H1 (cell line): ENCODE results near the gene PRR19. TPM values are rescaled to one million over a fixed set of nuclear protein-coding genes. Genes with fewer than 3 reads are reported as not detected.
A peak's percentile ranks its signal among the peaks of the same experiment; 100 is the strongest.

Experiments
- CTCF ChIA-PET: fragments of 300-600 bp; sonication (Branson Sonifier 250); formaldehyde crosslinking; loops from one replicate; lab custom pipeline; 2021; ENCODE audit not compliant: partially characterized antibody; lab: Charles Lee
- POLR2A ChIA-PET: fragments of 300-600 bp; sonication (Branson Sonifier 250); formaldehyde crosslinking; loops from one replicate; lab custom pipeline; 2021; ENCODE audit warnings: inconsistent platforms; ENCODE audit not compliant: partially characterized antibody; lab: Charles Lee
- DNase-seq, 2 experiments: peaks; one replicate each; pipeline versions ENCODE4 v3.0.0 to v3.0.0-alpha.2; 2010 to 2022; ENCODE audit warnings: low spot score in 2 of 2, low read depth in 1 of 2, mixed read lengths in 1 of 2
- FAIRE-seq: peaks from 2 replicates; lab custom pipeline; 2011; peaks lifted over from hg19 to GRCh38; lab: Jason Lieb, UNC
- H2AFZ ChIP-seq: 2 replicates; pipeline ENCODE4 v1.8.1; 2012; ENCODE audit warnings: low read length, inconsistent platforms
- H2AK5ac ChIP-seq: 2 replicates; pipeline ENCODE4 v1.6.1; 2013; ENCODE audit warnings: low read depth, low read length
- H2BK120ac ChIP-seq: replicated peaks from 2 replicates; pipeline ENCODE3; 2013; ENCODE audit warnings: low read depth, low read length, inconsistent platforms
- H2BK12ac ChIP-seq: 2 replicates; pipeline ENCODE4 v1.6.1; 2013; ENCODE audit warnings: low read depth, low read length
- H2BK15ac ChIP-seq: 2 replicates; pipeline ENCODE4 v1.6.1; 2013; ENCODE audit warnings: low read length
- H2BK20ac ChIP-seq: 2 replicates; pipeline ENCODE4 v1.6.1; 2013; ENCODE audit warnings: low read length
- H2BK5ac ChIP-seq: 2 replicates; pipeline ENCODE4 v1.6.1; 2013; ENCODE audit warnings: low read depth, low read length
- H3K14ac ChIP-seq: 2 replicates; pipeline ENCODE4 v1.6.1; 2013; ENCODE audit warnings: inconsistent platforms; ENCODE audit not compliant: insufficient read length
- H3K18ac ChIP-seq: 2 replicates; pipeline ENCODE4 v1.6.1; 2013; ENCODE audit warnings: low read length; ENCODE audit errors: extremely low read depth
- H3K23ac ChIP-seq: 2 replicates; pipeline ENCODE4 v1.6.1; 2013; ENCODE audit warnings: inconsistent platforms; ENCODE audit not compliant: insufficient read length
- H3K23me2 ChIP-seq: 2 replicates; pipeline ENCODE4 v1.6.1; 2013; ENCODE audit warnings: low read depth, low read length
- H3K27ac ChIP-seq: 2 replicates; pipeline ENCODE4 v1.6.1; 2011; ENCODE audit warnings: low read depth, low read length, inconsistent platforms
- H3K27me3 ChIP-seq, 4 experiments: replicated peaks in 1 of 4; 1 replicate in 1 of 4; 2 replicates in 3 of 4; pipeline versions ENCODE4 v1.6.1 to v1.8.1; 2011 to 2013; ENCODE audit warnings: low read length in 3 of 4, mild to moderate bottlenecking in 3 of 4, inconsistent platforms in 2 of 4, mixed read lengths in 2 of 4, moderate library complexity in 1 of 4; ENCODE audit not compliant: control insufficient read depth in 3 of 4, insufficient read depth in 3 of 4; ENCODE audit errors: extremely low read depth in 1 of 4
- H3K36me3 ChIP-seq, 4 experiments: 2 replicates each; pipeline versions ENCODE4 v1.6.1 to v1.8.1; 2011 to 2013; ENCODE audit warnings: mild to moderate bottlenecking in 4 of 4, low read length in 3 of 4, moderate library complexity in 2 of 4, control low read depth in 1 of 4, inconsistent platforms in 1 of 4; ENCODE audit not compliant: insufficient read depth in 4 of 4, control insufficient read depth in 2 of 4
- H3K4ac ChIP-seq: replicated peaks from 2 replicates; pipeline ENCODE3; 2013; ENCODE audit warnings: low read length, low read depth, mixed read lengths, inconsistent platforms; ENCODE audit not compliant: insufficient read length
- H3K4me1 ChIP-seq, 4 experiments: replicated peaks in 1 of 4; 1 replicate in 1 of 4; 2 replicates in 3 of 4; pipeline versions ENCODE4 v1.6.1 to v1.8.1; 2011 to 2013; ENCODE audit warnings: low read length in 3 of 4, inconsistent platforms in 2 of 4, mixed read lengths in 1 of 4; ENCODE audit not compliant: insufficient read depth in 4 of 4, control insufficient read depth in 3 of 4
- H3K4me2 ChIP-seq, 2 experiments: 2 replicates each; pipeline versions ENCODE4 v1.6.1 to v1.8.1; 2011 to 2013; ENCODE audit warnings: low read depth in 2 of 2, low read length in 2 of 2, control low read depth in 1 of 2, inconsistent platforms in 1 of 2, mild to moderate bottlenecking in 1 of 2; ENCODE audit not compliant: insufficient read depth in 1 of 2
- H3K4me3 ChIP-seq, 4 experiments: fragments of 200-600, 300-600 bp in 1 of 4; sonication (generic), shearing (Covaris generic), sonication (Bioruptor Twin) in 1 of 4; 2 replicates each; pipeline versions ENCODE4 v1.5.1 to v1.8.1; 2011 to 2016; ENCODE audit warnings: low read length in 4 of 4, low read depth in 3 of 4, control low read depth in 2 of 4, inconsistent platforms in 2 of 4, mild to moderate bottlenecking in 2 of 4, mixed read lengths in 1 of 4, moderate library complexity in 1 of 4; ENCODE audit not compliant: insufficient read depth in 2 of 4; ENCODE audit errors: extremely low read depth in 1 of 4
- H3K56ac ChIP-seq: replicated peaks from 2 replicates; pipeline ENCODE3; 2013; ENCODE audit warnings: low read depth, mild to moderate bottlenecking, mixed read lengths, low read length, inconsistent platforms; ENCODE audit not compliant: insufficient read length
- H3K79me1 ChIP-seq: 2 replicates; pipeline ENCODE4 v1.6.1; 2013; ENCODE audit warnings: low read depth, low read length, control low read depth
- H3K79me2 ChIP-seq, 2 experiments: 2 replicates each; pipeline versions ENCODE4 v1.6.1 to v1.8.1; 2012 to 2013; ENCODE audit warnings: low read length in 2 of 2, mild to moderate bottlenecking in 2 of 2, inconsistent platforms in 1 of 2; ENCODE audit not compliant: insufficient read depth in 2 of 2, control insufficient read depth in 1 of 2
- H3K9ac ChIP-seq, 4 experiments: replicated peaks in 1 of 4; 1 replicate in 1 of 4; 2 replicates in 3 of 4; pipeline versions ENCODE4 v1.6.1 to v1.8.1; 2011 to 2013; ENCODE audit warnings: low read depth in 3 of 4, low read length in 3 of 4, control low read depth in 2 of 4, mild to moderate bottlenecking in 2 of 4, moderate library complexity in 2 of 4, inconsistent platforms in 1 of 4; ENCODE audit errors: extremely low read depth in 1 of 4
- H3K9me3 ChIP-seq, 2 experiments: 2 replicates each; pipeline versions ENCODE4 v1.6.1 to v1.8.1; 2012 to 2013; ENCODE audit warnings: mild to moderate bottlenecking in 2 of 2, moderate library complexity in 2 of 2, control low read depth in 1 of 2, inconsistent platforms in 1 of 2, low read depth in 1 of 2, low read length in 1 of 2, mixed read lengths in 1 of 2; ENCODE audit not compliant: insufficient read depth in 2 of 2
- H4K20me1 ChIP-seq, 2 experiments: replicated peaks in 1 of 2; 2 replicates each; pipeline versions ENCODE3 to v1.8.1; 2011 to 2013; ENCODE audit warnings: inconsistent platforms in 2 of 2, low read length in 2 of 2, mild to moderate bottlenecking in 1 of 2; ENCODE audit not compliant: insufficient read depth in 2 of 2, control insufficient read depth in 1 of 2
- H4K5ac ChIP-seq: 2 replicates; pipeline ENCODE4 v1.6.1; 2013; ENCODE audit warnings: low read length, low read depth, mixed read lengths, inconsistent platforms; ENCODE audit not compliant: insufficient read length
- H4K8ac ChIP-seq: 2 replicates; pipeline ENCODE4 v1.8.0; 2013; ENCODE audit warnings: mild to moderate bottlenecking, moderate library complexity, low read length, inconsistent platforms; ENCODE audit not compliant: insufficient read depth; ENCODE audit errors: extremely low read depth
- H4K91ac ChIP-seq: replicated peaks from 2 replicates; pipeline ENCODE3; 2013; ENCODE audit warnings: low read length, mixed read lengths, inconsistent platforms; ENCODE audit not compliant: insufficient read length
- GTF2F1 ChIP-seq: IDR thresholded peaks from 2 replicates; pipeline ENCODE4 v1.6.1; 2012; ENCODE audit warnings: low read depth, low read length, improper control_type of control experiment, borderline replicate concordance
- RAD21 ChIP-seq, 2 experiments: IDR thresholded peaks in 1 of 2; conservative IDR thresholded peaks in 1 of 2; 2 replicates each; pipeline ENCODE4 v1.6.1; 2011; ENCODE audit warnings: low read depth in 2 of 2, low read length in 2 of 2, improper control_type of control experiment in 1 of 2, inconsistent platforms in 1 of 2, mild to moderate bottlenecking in 1 of 2, moderate library complexity in 1 of 2
- WGBS, 2 experiments: shearing (Covaris generic) in 1 of 2; methylation state at CpG; one replicate each; pipeline versions ENCODE4 v1.1.6 to v1.1.7; 2013 to 2015; ENCODE audit warnings: low lambda C conversion rate in 2 of 2, mixed read lengths in 2 of 2, inconsistent platforms in 1 of 2, low coverage in 1 of 2, missing lambda C conversion rate in 1 of 2; ENCODE audit not compliant: insufficient replicate concordance in 2 of 2, insufficient coverage in 1 of 2, insufficient read length in 1 of 2; ENCODE audit errors: extremely low coverage in 1 of 2, missing lambda C conversion rate in 1 of 2; 5-methylcytosine and 5-hydroxymethylcytosine counted together
- polyA plus RNA-seq, 7 experiments: library from polyadenylated mRNA; depleted of rRNA in 3 of 7; stranded (reverse) in 5 of 7; unstranded in 2 of 7; fragments of >200 nt in 5 of 7; fragments of 200-250 nt in 2 of 7; gene quantifications; 1 replicate in 5 of 7; 2 replicates in 1 of 7; 4 replicates in 1 of 7; pipeline versions ENCODE4 v1.2.1 to v1.2.3, GENCODE V29; 2011 to 2013; ENCODE audit warnings: missing spikeins in 2 of 7, mixed read lengths in 2 of 7
- total RNA-seq: library from RNA; stranded (reverse); fragmentation: NEBNext Ultra II Directional; extraction: Animal tissue kit (Norgen Biotek cat#: 25700); gene quantifications from 2 replicates; pipeline ENCODE4 v1.2.1, GENCODE V29; 2021
- TF ChIP-seq, protein P1 (sequence below), 3 experiments: IDR thresholded peaks; 1 replicate in 2 of 3; 2 replicates in 1 of 3; pipeline versions ENCODE4 v1.5.1 to v1.6.1; 2011; ENCODE audit warnings: low read length in 3 of 3, mild to moderate bottlenecking in 3 of 3, inconsistent platforms in 2 of 3, low read depth in 1 of 3, moderate library complexity in 1 of 3; ENCODE audit not compliant: insufficient read depth in 1 of 3; ENCODE audit errors: control extremely low read depth in 1 of 3

The PRR19 gene
- total and polyA plus RNA-seq, 2 of the 8 experiments (the other 6 are each of a cell fraction or from before 2014, with no cell fraction given) = 7.2 to 7.5 TPM

DNA sequence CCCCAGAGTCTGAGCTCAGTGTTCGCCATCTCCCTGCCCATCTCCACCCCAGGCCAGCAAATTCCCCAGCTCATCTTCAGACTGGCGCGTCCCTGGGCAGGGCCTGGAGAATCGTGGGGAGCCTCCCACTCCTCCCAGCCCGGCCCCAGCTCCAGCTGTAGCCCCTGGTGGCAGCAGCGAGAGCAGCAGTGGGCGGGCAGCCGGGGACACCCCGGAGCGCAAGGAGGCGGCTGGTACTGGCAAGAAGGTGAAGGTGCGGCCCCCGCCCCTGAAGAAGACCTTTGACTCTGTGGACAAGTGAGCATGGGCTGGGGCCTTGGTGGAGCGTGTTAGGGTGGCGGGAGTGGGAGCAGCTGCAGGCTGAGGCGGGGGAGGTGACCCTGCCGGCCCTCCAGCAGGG is 8.4 kb upstream of the PRR19 start:
- 91% methylated on average over 15 of the region's 17 CpGs; no CpG with 5 or more reads in 1 of the 2 experiments for WGBS, 2 experiments
- Histone ChIP-seq H4K20me1 (peaks cover 0 to 12% of the 10 kb centered on the region in 2 experiments), H3K79me1 (peaks cover 7% of the 10 kb centered on the region), H4K91ac (no peak overlapping the region), H3K79me2 (no peaks in the 10 kb centered on the region), H3K23me2 (no peaks in the 10 kb centered on the region), H2BK120ac (no peak overlapping the region), H3K9me3 (no peaks in the 10 kb centered on the region), H3K4me1 (peaks cover 0 to 2% (median under 1%) of the 10 kb centered on the region in 4 experiments; a peak in 5 of 7 replicates), H2AK5ac (no peak overlapping the region), H3K23ac (no peak overlapping the region), H2BK20ac (no peak overlapping the region), H2BK12ac (no peak overlapping the region), H3K9ac (no peak overlapping the region), H4K5ac (no peak overlapping the region), H2BK5ac (no peak overlapping the region; the same call in 1 of the 2 replicates), H2BK15ac (no peak overlapping the region), H2AFZ (no peak overlapping the region), H3K4me2 (no peak overlapping the region), H3K18ac (no peak overlapping the region), H3K4me3 (no peak overlapping the region), H3K14ac (no peak overlapping the region), H4K8ac (no peak overlapping the region), H3K27ac (no peak overlapping the region), H3K56ac (no peak overlapping the region), H3K27me3 (no peaks in the 10 kb centered on the region), H3K4ac (no peak overlapping the region), H3K36me3 (peaks cover 7 to 57% (median 43%) of the 10 kb centered on the region in 4 experiments; a peak in 7 of 8 replicates)
- TF ChIP-seq RAD21 (IDR thresholded peaks at IDR 0.05 in 1 of 2, conservative IDR thresholded peaks at IDR 0.05 in 1 of 2; ENCODE audit: low read depth in 2 of 2, low read length in 2 of 2) = peak; percentile 12 to 24; a peak in 2 of 4 replicates
- TF ChIP-seq, protein P1, sequence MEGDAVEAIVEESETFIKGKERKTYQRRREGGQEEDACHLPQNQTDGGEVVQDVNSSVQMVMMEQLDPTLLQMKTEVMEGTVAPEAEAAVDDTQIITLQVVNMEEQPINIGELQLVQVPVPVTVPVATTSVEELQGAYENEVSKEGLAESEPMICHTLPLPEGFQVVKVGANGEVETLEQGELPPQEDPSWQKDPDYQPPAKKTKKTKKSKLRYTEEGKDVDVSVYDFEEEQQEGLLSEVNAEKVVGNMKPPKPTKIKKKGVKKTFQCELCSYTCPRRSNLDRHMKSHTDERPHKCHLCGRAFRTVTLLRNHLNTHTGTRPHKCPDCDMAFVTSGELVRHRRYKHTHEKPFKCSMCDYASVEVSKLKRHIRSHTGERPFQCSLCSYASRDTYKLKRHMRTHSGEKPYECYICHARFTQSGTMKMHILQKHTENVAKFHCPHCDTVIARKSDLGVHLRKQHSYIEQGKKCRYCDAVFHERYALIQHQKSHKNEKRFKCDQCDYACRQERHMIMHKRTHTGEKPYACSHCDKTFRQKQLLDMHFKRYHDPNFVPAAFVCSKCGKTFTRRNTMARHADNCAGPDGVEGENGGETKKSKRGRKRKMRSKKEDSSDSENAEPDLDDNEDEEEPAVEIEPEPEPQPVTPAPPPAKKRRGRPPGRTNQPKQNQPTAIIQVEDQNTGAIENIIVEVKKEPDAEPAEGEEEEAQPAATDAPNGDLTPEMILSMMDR (IDR thresholded peaks at IDR 0.05; ENCODE audit: control extremely low read depth in 1 of 3, insufficient read depth in 1 of 3, low read depth in 1 of 3, low read length in 3 of 3) = peak; percentile 42 to 59 (median 45)
- no peak for TF ChIP-seq GTF2F1
- ChIA-PET CTCF (interaction anchor here (0.6 to 10.6 kb wide), 18 partner anchors 8 to 185 kb away, joined by 3 to 155 read pairs (median 4); partner anchors contain the start of genes GSK3A, PAFAH1B3, PRR19 and ZNF526), POLR2A (interaction anchor here (0.6 to 4.1 kb wide), 4 partner anchors 7 to 127 kb away, joined by 3 to 20 read pairs (median 4); partner anchors contain the start of genes PAFAH1B3 and PRR19)
- peak in 1 of 2 experiments; percentile 67 for DNase-seq
- no peak for FAIRE-seq
